HG03439 (cell line): ENCODE measurements around the gene IGSF8.

Source experiments
- ATAC-seq: cut with Tn5 transposase; IDR thresholded peaks from one replicate; pipeline ENCODE4 v1.9.1; 2021; ENCODE audit warnings: mild to moderate bottlenecking, moderate library complexity; ENCODE audit not compliant: unreplicated experiment

IGSF8 gene

DNA sequence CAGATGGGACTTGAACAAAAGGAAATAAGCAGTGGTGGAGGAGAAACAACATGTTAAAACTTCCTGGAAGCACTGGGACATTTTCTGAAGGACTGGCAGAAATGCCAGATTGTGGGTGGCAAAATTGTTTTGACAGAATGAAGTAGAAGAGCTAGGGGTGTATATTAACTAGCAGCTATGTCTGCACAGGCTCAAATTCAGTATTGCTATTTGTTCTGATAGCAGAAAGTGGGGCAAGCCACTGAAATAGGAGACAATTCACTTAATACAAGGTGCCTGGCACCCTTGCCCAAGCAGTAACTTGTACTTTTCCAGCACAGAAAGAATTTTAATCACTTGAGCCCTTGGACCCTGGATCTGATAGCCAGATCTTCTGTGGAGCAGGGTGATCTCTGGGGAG is 54.9 kb downstream of the IGSF8 start:
- ATAC-seq: no peak
